MCF 10A (cell line): ENCODE results near the gene SLC13A2. TPM values are rescaled to one million over a fixed set of nuclear protein-coding genes. Genes with fewer than 3 reads are reported as not detected.

Experiments
- BruUV-seq: library from RNA; stranded (reverse); fragments of 400-500 nt; replicated peaks from 2 replicates; lab custom pipeline; 2021; lab: Mats Ljungman, UMichigan
- CTCF ChIA-PET: fragments of 300-600 bp; sonication (Branson Sonifier 250); formaldehyde crosslinking; extraction: SDS; loops from one replicate; lab custom pipeline; 2021; ENCODE audit warnings: antibody characterized with exemption, inconsistent platforms; lab: Yijun Ruan, JAX
- POLR2A ChIA-PET: fragments of 300-600, 350-650 bp; sonication (Branson Sonifier 250); formaldehyde crosslinking; extraction: SDS; loops from one replicate; lab custom pipeline; 2020; ENCODE audit warnings: antibody characterized with exemption, inconsistent platforms; lab: Yijun Ruan, JAX
- DNase-seq: peaks from one replicate; pipeline ENCODE4 v3.0.0-alpha.2; 2018; ENCODE audit not compliant: unreplicated experiment
- H3K27ac Mint-ChIP-seq: one replicate; pipeline ENCODE4 v1.8.0; 2022; ENCODE audit warnings: mild to moderate bottlenecking, low read depth, mixed read lengths; ENCODE audit not compliant: unreplicated experiment
- H3K27me3 Mint-ChIP-seq: one replicate; pipeline ENCODE4 v1.8.0; 2022; ENCODE audit warnings: mixed read lengths; ENCODE audit not compliant: insufficient read depth, unreplicated experiment
- H3K36me3 Mint-ChIP-seq: one replicate; pipeline ENCODE4 v1.8.0; 2022; ENCODE audit warnings: mild to moderate bottlenecking, moderate library complexity, mixed read lengths; ENCODE audit not compliant: insufficient read depth, unreplicated experiment
- H3K4me1 Mint-ChIP-seq: one replicate; pipeline ENCODE4 v1.8.0; 2022; ENCODE audit warnings: mixed read lengths; ENCODE audit not compliant: insufficient read depth, unreplicated experiment
- H3K4me3 Mint-ChIP-seq: one replicate; pipeline ENCODE4 v1.8.0; 2022; ENCODE audit warnings: mild to moderate bottlenecking, moderate library complexity, mixed read lengths; ENCODE audit not compliant: unreplicated experiment
- H3K9me3 Mint-ChIP-seq: one replicate; pipeline ENCODE4 v1.8.0; 2022; ENCODE audit warnings: mixed read lengths; ENCODE audit not compliant: unreplicated experiment
- CTCF ChIP-seq: fragments of 200-600 bp; IDR thresholded peaks from one replicate; pipeline ENCODE4 v1.8.0; 2022; ENCODE audit warnings: antibody characterized with exemption, mild to moderate bottlenecking; ENCODE audit not compliant: unreplicated experiment
- intact Hi-C: fragments of 100-400 bp; cut with micrococcal nuclease; formaldehyde crosslinking; loops from 2 replicates; pipeline ENCODE4 v1.14.1; 2022
- total RNA-seq: library from RNA; stranded (reverse); gene quantifications from 2 replicates; pipeline ENCODE4 v1.2.3, GENCODE V29; 2022

The SLC13A2 gene
- total RNA-seq, 1 experiment from 2014 or later: not detected

- ChIA-PET POLR2A (no interaction called here), CTCF (interaction anchor here (0.7 to 5.8 kb wide), 3 partner anchors 9 to 108 kb away, joined by 3 to 42 read pairs (median 8); no protein-coding TSS in a partner anchor)
- intact Hi-C loops: no loop called here
- Mint-ChIP-seq H3K4me3 (no peak overlapping the region), H3K36me3 (no peaks in the 10 kb centered on the region), H3K27me3 (peaks cover 12% of the 10 kb centered on the region), H3K27ac (no peak overlapping the region), H3K9me3 (no peaks in the 10 kb centered on the region), H3K4me1 (peaks cover 7% of the 10 kb centered on the region)
- no peak for DNase-seq
- no peak for TF ChIP-seq CTCF
- no TSS peak for BruUV-seq
Measured at GRCh38 chr17:28501421-28502284, 28.2 kb downstream of the SLC13A2 start.

DNA sequence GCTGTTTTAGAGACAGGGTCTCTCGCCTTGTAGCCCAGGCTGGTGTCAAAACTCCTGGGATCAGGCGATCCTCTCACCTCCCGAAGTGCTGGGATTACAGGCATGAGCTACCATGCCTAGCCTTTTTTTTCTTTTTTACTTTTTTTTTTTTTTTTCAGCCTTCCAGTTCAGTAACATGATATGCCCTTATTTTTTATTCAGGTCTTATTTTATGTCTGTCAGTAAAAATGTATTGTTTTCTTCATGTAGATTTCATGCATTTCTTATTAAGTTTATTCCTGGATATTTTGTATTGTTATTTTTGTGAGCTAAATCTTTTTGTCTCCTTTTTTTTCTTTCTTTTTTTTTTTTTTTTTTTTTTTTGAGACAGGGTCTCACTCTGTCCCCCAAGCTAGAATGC, 30.0 kb downstream of the SLC13A2 start:
- no peak overlapping the region for H3K4me3 Mint-ChIP-seq
- peaks cover 16% of the 10 kb centered on the region for H3K4me1 Mint-ChIP-seq
- ChIA-PET POLR2A (interaction anchor here (0.6 to 1.5 kb wide), 4 partner anchors 22 to 93 kb away, joined by 3 to 7 read pairs (median 3); no protein-coding TSS in a partner anchor), CTCF (interaction anchor here (0.6 to 5.8 kb wide), 6 partner anchors 8 to 275 kb away, joined by 3 to 42 read pairs (median 4); no protein-coding TSS in a partner anchor)
- H3K9me3 Mint-ChIP-seq: no peaks in the 10 kb centered on the region
- no TSS peak for BruUV-seq
- DNase-seq: no peak
- intact Hi-C loops: no loop called here
- no peak overlapping the region for H3K27ac Mint-ChIP-seq
- H3K36me3 Mint-ChIP-seq: no peaks in the 10 kb centered on the region
- H3K27me3 Mint-ChIP-seq: peaks cover 12% of the 10 kb centered on the region
- no peak for TF ChIP-seq CTCF

DNA sequence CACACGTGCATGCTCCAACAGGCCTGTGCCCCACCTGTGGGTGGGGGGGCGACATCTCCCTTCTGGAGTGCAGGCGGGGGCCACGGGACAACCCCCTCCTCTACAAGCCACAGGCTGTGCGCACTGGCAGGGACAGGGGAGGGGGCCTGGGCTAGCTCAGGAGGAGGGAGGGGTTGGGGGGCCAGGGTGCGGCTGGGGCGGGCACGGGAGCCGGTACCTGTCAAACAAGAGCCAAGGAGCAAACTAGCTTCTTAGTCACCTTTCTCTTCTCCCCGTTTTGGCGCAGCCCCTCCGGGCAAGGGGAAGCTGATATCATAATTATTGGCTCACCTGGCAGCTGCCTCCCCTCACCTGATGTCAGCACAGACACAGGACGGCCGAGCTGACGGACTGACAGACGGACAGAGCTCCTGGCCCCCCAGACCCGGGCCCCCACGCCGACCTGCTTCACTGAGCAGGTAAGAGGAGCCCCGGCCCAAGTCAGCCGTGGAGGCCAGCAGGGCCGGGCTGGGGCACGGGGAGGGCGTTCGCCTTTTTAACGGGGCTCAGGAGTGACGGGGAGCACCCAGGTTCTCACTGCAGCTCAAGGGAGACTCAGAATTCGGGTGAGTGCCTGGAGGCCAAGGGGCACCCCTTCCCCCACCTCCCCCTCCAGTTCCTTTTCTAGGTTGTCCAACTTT, 32.7 kb downstream of the SLC13A2 start, which contains the start of gene FOXN1:
FOXN1 (plus strand) TSS at position 363 of the 680 bp plus-strand sequence. CDS start 17,622 bp downstream, outside the sequence.
- CTCF ChIA-PET: interaction anchor here (0.6 to 2.0 kb wide), 7 partner anchors 9 to 208 kb away, joined by 3 to 9 read pairs (median 4); no protein-coding TSS in a partner anchor
- no peak within 1 kb of the TSS for H3K27ac Mint-ChIP-seq
- peaks cover 26% of the 10 kb centered on the region for H3K27me3 Mint-ChIP-seq
- no TSS peak for BruUV-seq
- intact Hi-C loops: no loop called here
- peaks cover 19% of the 10 kb centered on the region for H3K4me1 Mint-ChIP-seq
- no peak for TF ChIP-seq CTCF
- H3K9me3 Mint-ChIP-seq: no peaks in the 10 kb centered on the region
- H3K36me3 Mint-ChIP-seq: no peaks in the 10 kb centered on the region
- no peak for DNase-seq
- no peak within 1 kb of the TSS for H3K4me3 Mint-ChIP-seq
- POLR2A ChIA-PET: interaction anchor here (0.6 to 1.3 kb wide), 2 partner anchors 27 to 224 kb away, joined by 3 to 4 read pairs; no protein-coding TSS in a partner anchor
